Measurements from ENCODE around the gene DHRSX.

- no peak for TF ChIP-seq CTCF (IDR thresholded peaks at IDR 0.05; ENCODE audit: insufficient read depth, low read length, poor library complexity, severe bottlenecking)
- no peak for TF ChIP-seq EZH2phosphoT487 (conservative IDR thresholded peaks at IDR 0.05; ENCODE audit: low read length)
These were observed 13.4 kb upstream of the DHRSX start for GRCh38 chrX:2514131-2514530.

All from SU-DHL-6 (cell line).